Measurements from ENCODE around the gene TBC1D7. TPM values are rescaled to one million over a fixed set of nuclear protein-coding genes. Genes with fewer than 3 reads are reported as not detected.

TBC1D7 gene
- total and polyA plus RNA-seq, 10 of the 15 experiments (the other 5 are each of a cell fraction or from before 2014, with no cell fraction given) = 20.1 to 65.9 (median 31.3) TPM

GRCh38 chr6:13371421-13372072 is 43.2 kb upstream of the TBC1D7 start (continued):
- no peak for TF ChIP-seq ZNF592 (IDR thresholded peaks at IDR 0.05)

GRCh38 chr6:13370623-13371022 is 42.3 kb upstream of the TBC1D7 start:
- ChIA-PET POLR2A (no interaction called here), RAD21 (ENCODE audit: unreplicated experiment) (interaction anchor here (1.2 to 1.6 kb wide), 2 partner anchors 13 to 25 kb away, joined by 4 to 7 read pairs; no protein-coding TSS in a partner anchor), SMC1A (ENCODE audit: uncharacterized antibody, unreplicated experiment) (interaction anchor here (1.0 to 1.3 kb wide), 4 partner anchors 14 to 34 kb away, joined by 3 to 7 read pairs (median 4); no protein-coding TSS in a partner anchor), CTCF (interaction anchor here (1.2 kb wide), 1 partner anchor 10 kb away, joined by 4 read pairs; no protein-coding TSS in a partner anchor)
- H3K4me3 ChIP-seq = no peak overlapping the region
- 71% methylated on average over 5 of the region's 5 CpGs for WGBS (ENCODE audit: insufficient coverage, insufficient replicate concordance, low lambda C conversion rate, missing lambda C conversion rate)
- no TSS peak for BruUV-seq (replicated peaks)
- no peak overlapping the region for H3K4me2 ChIP-seq (ENCODE audit: control insufficient read depth, insufficient read depth)
- H3K36me3 ChIP-seq (ENCODE audit: control insufficient read depth in 2 of 2, insufficient read depth in 2 of 2, low read length in 1 of 2) = peaks cover 0 to 3% of the 10 kb centered on the region in 2 experiments; a peak in 3 of 4 replicates
- intact Hi-C loops (cut with micrococcal nuclease; ENCODE audit: unreplicated experiment) = no loop called here
- peaks cover 25% of the 10 kb centered on the region for H3K4me1 ChIP-seq (ENCODE audit: control insufficient read depth, insufficient read depth, low read length)
- H2AFZ ChIP-seq (ENCODE audit: control insufficient read depth, low read depth, low read length) = no peak overlapping the region
- ATAC-seq = no peak
- DNase-seq (ENCODE audit: low read depth, low spot score) = no peak
- H3K27ac ChIP-seq (ENCODE audit: control insufficient read depth, insufficient read depth) = no peak overlapping the region
- H3K9ac ChIP-seq (ENCODE audit: control insufficient read depth, insufficient read depth, low read length) = no peak overlapping the region
- no peaks in the 10 kb centered on the region for H3K9me3 ChIP-seq (replicated peaks; ENCODE audit: control insufficient read depth, insufficient read depth, low read length)
- no peaks in the 10 kb centered on the region for H4K20me1 ChIP-seq (ENCODE audit: control insufficient read depth, insufficient read depth)
- no peak for FAIRE-seq
- in situ Hi-C loops (cut with MboI) = no loop called here
- H3K27me3 ChIP-seq (replicated peaks in 1 of 2; ENCODE audit: control insufficient read depth in 2 of 2, insufficient read depth in 2 of 2, low read length in 1 of 2) = no peaks in the 10 kb centered on the region
- peaks cover 12% of the 10 kb centered on the region for H3K79me2 ChIP-seq (ENCODE audit: control insufficient read depth, insufficient read depth, low read length)
- TF ChIP-seq REST (IDR thresholded peaks at IDR 0.05; ENCODE audit: low read depth, low read length) (no peak), ATF3 (IDR thresholded peaks at IDR 0.05; ENCODE audit: borderline replicate concordance, extremely low read depth, low read depth, low read length) (no peak), PAX5 (IDR thresholded peaks at IDR 0.05; ENCODE audit: borderline replicate concordance, low read depth, low read length) (no peak), EED (IDR thresholded peaks at IDR 0.05; ENCODE audit: low read depth) (no peak), CBX5 (IDR thresholded peaks at IDR 0.05; ENCODE audit: low read depth) (no peak), TCF3 (IDR thresholded peaks at IDR 0.05; ENCODE audit: borderline replicate concordance, insufficient read depth, low read depth, low read length) (no peak), ATF2 (IDR thresholded peaks at IDR 0.05; ENCODE audit: low read length) (no peak), IRF5 (IDR thresholded peaks at IDR 0.05; ENCODE audit: borderline replicate concordance) (no peak), BRCA1 (IDR thresholded peaks at IDR 0.05; ENCODE audit: low read depth, low read length) (no peak)

All from GM12878 (cell line).